RWPE2 (cell line): ENCODE data around the gene JPH2.

ENCODE experiments used
- ATAC-seq: fragments of 200-7000 bp; cut with Tn5 transposase; 3 replicates; pipeline ENCODE4 v1.9.1; 2021; ENCODE audit warnings: low read depth
- DNase-seq: peaks from one replicate; pipeline ENCODE4 v3.0.0-alpha.2; 2020; ENCODE audit warnings: low spot score
- H3K27ac ChIP-seq: fragments of 450-650 bp; 2 replicates; pipeline ENCODE4 v1.5.1; 2017; ENCODE audit warnings: mild to moderate bottlenecking; ENCODE audit not compliant: poor library complexity, severe bottlenecking
- H3K27me3 ChIP-seq: fragments of 250-450 bp; sonication (Bioruptor Pico); 2 replicates; pipeline ENCODE4 v1.5.1; 2021; ENCODE audit warnings: mild to moderate bottlenecking, moderate library complexity; ENCODE audit not compliant: insufficient read depth, poor library complexity, severe bottlenecking
- H3K36me3 ChIP-seq: fragments of 250-450 bp; sonication (Bioruptor Pico); 2 replicates; pipeline ENCODE4 v1.5.1; 2020; ENCODE audit warnings: low read depth, mild to moderate bottlenecking, moderate library complexity
- H3K4me1 ChIP-seq: fragments of 250-450 bp; sonication (Bioruptor Pico); 2 replicates; pipeline ENCODE4 v1.5.1; 2021; ENCODE audit warnings: mild to moderate bottlenecking, moderate library complexity; ENCODE audit not compliant: insufficient read depth, poor library complexity, severe bottlenecking
- H3K4me3 ChIP-seq: fragments of 250-450 bp; sonication (Bioruptor Pico); 2 replicates; pipeline ENCODE4 v1.5.1; 2021; ENCODE audit warnings: mild to moderate bottlenecking, moderate library complexity; ENCODE audit not compliant: severe bottlenecking
- H3K9me3 ChIP-seq: fragments of 250-450 bp; sonication (Bioruptor Pico); 2 replicates; pipeline ENCODE4 v1.5.1; 2021; ENCODE audit warnings: mild to moderate bottlenecking, moderate library complexity; ENCODE audit not compliant: severe bottlenecking
- CTCF ChIP-seq: fragments of 450-650 bp; IDR thresholded peaks from one replicate; pipeline ENCODE4 v1.5.1; 2017; ENCODE audit warnings: mild to moderate bottlenecking, moderate library complexity; ENCODE audit not compliant: poor library complexity, severe bottlenecking

The JPH2 gene

GRCh38 chr20:44064501-44065400 lies 122.2 kb downstream of the JPH2 start:
- no peaks in the 10 kb centered on the region for H3K4me1 ChIP-seq
- H3K9me3 ChIP-seq: no peaks in the 10 kb centered on the region
- no peak for TF ChIP-seq CTCF
- H3K27ac ChIP-seq: no peak overlapping the region
- DNase-seq (no peak), ATAC-seq (no peak)
- H3K4me3 ChIP-seq: no peak overlapping the region
- no peaks in the 10 kb centered on the region for H3K27me3 ChIP-seq
- no peaks in the 10 kb centered on the region for H3K36me3 ChIP-seq
